Lung (tissue), 16 donors: ENCODE measurements around the gene PATZ1. TPM values are rescaled to one million over a fixed set of nuclear protein-coding genes. Genes with fewer than 3 reads are reported as not detected.
"Not testable (repeated sequence)": the region's sequence is repeated elsewhere in the genome, so short reads cannot be mapped to it uniquely, and the experiment has no call there.

Experiments used
- ATAC-seq: fragments of 200-7000 bp; cut with Tn5 transposase; one replicate; pipeline ENCODE4 v1.9.1; 2020; ENCODE audit warnings: moderate number of reproducible peaks; ENCODE audit not compliant: insufficient read depth, low FRiP score
- DNase-seq, 3 donors: peaks; one replicate each; pipeline ENCODE4 v3.0.0-alpha.2; 2013 to 2017
- H3K27ac ChIP-seq, 2 donors: one replicate each; pipeline ENCODE4 v1.5.1; 2013; ENCODE audit warnings: mild to moderate bottlenecking in 2 of 2, moderate library complexity in 2 of 2, control low read depth in 1 of 2, inconsistent platforms in 1 of 2, low read depth in 1 of 2, low read length in 1 of 2
- H3K27me3 ChIP-seq, 3 donors: one replicate each; pipeline ENCODE4 v1.5.1; 2013; ENCODE audit warnings: low read length in 2 of 3; ENCODE audit not compliant: control insufficient read depth in 3 of 3, insufficient read depth in 3 of 3
- H3K36me3 ChIP-seq, 4 donors: one replicate each; pipeline ENCODE4 v1.5.1; 2013; ENCODE audit warnings: low read length in 4 of 4, mild to moderate bottlenecking in 1 of 4, moderate library complexity in 1 of 4; ENCODE audit not compliant: control insufficient read depth in 4 of 4, insufficient read depth in 4 of 4
- H3K4me1 ChIP-seq, 5 donors: one replicate each; pipeline ENCODE4 v1.5.1; 2013; ENCODE audit warnings: low read length in 5 of 5, mild to moderate bottlenecking in 2 of 5, moderate library complexity in 1 of 5; ENCODE audit not compliant: control insufficient read depth in 5 of 5, insufficient read depth in 5 of 5
- H3K4me3 ChIP-seq: one replicate; pipeline ENCODE4 v1.5.1; 2013; ENCODE audit warnings: mild to moderate bottlenecking, control low read depth, moderate library complexity
- H3K9ac ChIP-seq, 2 donors: one replicate each; pipeline ENCODE4 v1.5.1; 2013; ENCODE audit warnings: low read length in 2 of 2, control low read depth in 1 of 2; ENCODE audit not compliant: insufficient read depth in 1 of 2
- H3K9me3 ChIP-seq, 4 donors: one replicate each; pipeline ENCODE4 v1.5.1; 2013; ENCODE audit warnings: low read length in 3 of 4, mild to moderate bottlenecking in 1 of 4, moderate library complexity in 1 of 4; ENCODE audit not compliant: control insufficient read depth in 4 of 4, insufficient read depth in 3 of 4
- CTCF ChIP-seq: IDR thresholded peaks from 2 replicates; pipeline ENCODE4 v1.5.1; 2012; ENCODE audit warnings: mild to moderate bottlenecking; ENCODE audit errors: control extremely low read depth, extremely low read depth
- WGBS, 2 donors: extraction: QIAGEN DNeasy Blood & Tissue Kit; methylation state at CpG; one replicate each; pipeline ENCODE4 v1.1.7; 2013; 5-methylcytosine and 5-hydroxymethylcytosine counted together
- long read RNA-seq, 5 donors: transcript quantifications; one replicate each; lab custom pipeline, GENCODE V29; 2026
- polyA plus RNA-seq, 2 donors: library from polyadenylated mRNA; stranded (reverse); fragments of 200-250 nt; gene quantifications; one replicate each; pipeline ENCODE4 v1.2.1, GENCODE V29; 2013
- total RNA-seq, 2 donors: library from RNA; depleted of rRNA in 1 of 2; stranded (reverse); fragments of >200 nt in 1 of 2; gene quantifications; one replicate each; pipeline ENCODE4 v1.2.1, GENCODE V29; 2014 to 2021
- donor health status: control.
- donor health status: control.
- donor health status: Bipolar disorder and iron deficiency.
- donor health status: healthy.
- donor health status: DM: yes; HTN: yes; CAD: no.

PATZ1 gene, protein sequence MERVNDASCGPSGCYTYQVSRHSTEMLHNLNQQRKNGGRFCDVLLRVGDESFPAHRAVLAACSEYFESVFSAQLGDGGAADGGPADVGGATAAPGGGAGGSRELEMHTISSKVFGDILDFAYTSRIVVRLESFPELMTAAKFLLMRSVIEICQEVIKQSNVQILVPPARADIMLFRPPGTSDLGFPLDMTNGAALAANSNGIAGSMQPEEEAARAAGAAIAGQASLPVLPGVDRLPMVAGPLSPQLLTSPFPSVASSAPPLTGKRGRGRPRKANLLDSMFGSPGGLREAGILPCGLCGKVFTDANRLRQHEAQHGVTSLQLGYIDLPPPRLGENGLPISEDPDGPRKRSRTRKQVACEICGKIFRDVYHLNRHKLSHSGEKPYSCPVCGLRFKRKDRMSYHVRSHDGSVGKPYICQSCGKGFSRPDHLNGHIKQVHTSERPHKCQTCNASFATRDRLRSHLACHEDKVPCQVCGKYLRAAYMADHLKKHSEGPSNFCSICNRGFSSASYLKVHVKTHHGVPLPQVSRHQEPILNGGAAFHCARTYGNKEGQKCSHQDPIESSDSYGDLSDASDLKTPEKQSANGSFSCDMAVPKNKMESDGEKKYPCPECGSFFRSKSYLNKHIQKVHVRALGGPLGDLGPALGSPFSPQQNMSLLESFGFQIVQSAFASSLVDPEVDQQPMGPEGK
- total RNA-seq: 10 to 100 TPM; 35.0 to 35.4 TPM
- 10 to 100 TPM; 12.6 to 24.2 TPM for polyA plus RNA-seq
- long read RNA-seq, donor 1, transcript PATZ1-203 (4 exons, 3,638 nt): major isoform, 13 of 40 reads
- long read RNA-seq, donor 1, transcript PATZ1-205 (2 exons, 1,702 nt): minor isoform, 9 of 40 reads
- long read RNA-seq, donor 1, transcript PATZ1-201 (3 exons, 2,516 nt): minor isoform, 11 of 40 reads
- long read RNA-seq, donor 1, partial matches to known transcripts: 0 of 40 reads
- long read RNA-seq, donor 1, other reads (novel, unspliced or antisense): 0 of 40 reads
- long read RNA-seq, donor 2, transcript PATZ1-201 (3 exons, 2,516 nt): major isoform, 6 of 16 reads
- long read RNA-seq, donor 2, partial matches to known transcripts: 0 of 16 reads
- long read RNA-seq, donor 2, other reads (novel, unspliced or antisense): 0 of 16 reads
- long read RNA-seq, donor 3, partial matches to known transcripts: 28 of 37 reads
- long read RNA-seq, donor 3, other reads (novel, unspliced or antisense): 0 of 37 reads
- long read RNA-seq, donor 4, transcript PATZ1-201 (3 exons, 2,516 nt): major isoform, 8 of 20 reads
- long read RNA-seq, donor 4, partial matches to known transcripts: 6 of 20 reads
- long read RNA-seq, donor 4, other reads (novel, unspliced or antisense): 0 of 20 reads
- long read RNA-seq, donor 5, transcript PATZ1-201 (3 exons, 2,516 nt): minor isoform, 13 of 53 reads
- long read RNA-seq, donor 5, transcript PATZ1-205 (2 exons, 1,702 nt): major isoform, 18 of 53 reads
- long read RNA-seq, donor 5, transcript PATZ1-203 (4 exons, 3,638 nt): minor isoform, 8 of 53 reads
- long read RNA-seq, donor 5, partial matches to known transcripts: 10 of 53 reads
- long read RNA-seq, donor 5, other reads (novel, unspliced or antisense): 0 of 53 reads

- WGBS, 2 donors: 0 to 1% methylated on average over 24 to 40 of the region's 41 CpGs
Measured at GRCh38 chr22:31346255-31346732, at the start of gene PATZ1. Gene PATZ1 (minus strand): TSS chr22:31346346. CDS start chr22:31345602, 744 bp downstream.

DNA sequence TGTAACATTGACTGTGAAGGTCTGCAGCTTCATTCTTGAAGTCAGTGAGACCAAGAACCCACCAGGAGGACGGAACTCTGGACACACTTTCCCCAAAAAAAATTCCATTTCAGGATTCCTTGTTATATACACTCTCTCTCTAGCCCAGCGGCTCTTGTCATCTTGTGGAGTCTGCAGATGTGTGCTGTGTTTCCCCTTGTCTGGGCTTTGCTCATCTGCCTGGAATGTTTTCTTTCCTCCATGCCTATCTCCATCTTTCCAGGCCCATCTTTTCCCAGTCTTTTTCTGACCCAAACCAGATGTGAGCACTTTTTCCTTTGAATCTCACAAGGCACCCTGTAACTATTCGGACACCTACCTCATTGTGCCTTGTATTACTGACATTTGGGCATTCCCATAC is 48.2 kb upstream of the PATZ1 start:
- DNase-seq (no peak), ATAC-seq (no peak)
- peaks cover 0 to 2% (median 0%) of the 10 kb centered on the region in 4 donors for H3K9me3 ChIP-seq
- no peak for TF ChIP-seq CTCF
- no peak overlapping the region for H3K9ac ChIP-seq
- peaks cover 0 to 16% (median 0%) of the 10 kb centered on the region in 5 donors for H3K4me1 ChIP-seq
- no peak overlapping the region for H3K27ac ChIP-seq
- 83 to 86% methylated on average over 3 of the region's 3 CpGs for WGBS, 2 donors
- H3K4me3 ChIP-seq: no peak overlapping the region
- no peaks in the 10 kb centered on the region for H3K27me3 ChIP-seq
- no peaks in the 10 kb centered on the region for H3K36me3 ChIP-seq

More at GRCh38 chr22:31346255-31346732, at the start of gene PATZ1:
- DNase-seq (peak; percentile 92 to 95 (median 93)), ATAC-seq (peak; percentile 12)
- no peaks in the 10 kb centered on the region for H3K9me3 ChIP-seq
- H3K4me3 ChIP-seq: peak within 1 kb of the TSS; percentile 69
- peak within 1 kb of the TSS in 1 of 2 donors; percentile 72 for H3K9ac ChIP-seq
- H3K27ac ChIP-seq: peak within 1 kb of the TSS; percentile 90
- peaks cover 4 to 44% (median 23%) of the 10 kb centered on the region in 5 donors for H3K4me1 ChIP-seq
- no peaks in the 10 kb centered on the region for H3K27me3 ChIP-seq
- H3K36me3 ChIP-seq: peaks cover 0 to 34% (median 15%) of the 10 kb centered on the region in 4 donors
- no peak for TF ChIP-seq CTCF

DNA sequence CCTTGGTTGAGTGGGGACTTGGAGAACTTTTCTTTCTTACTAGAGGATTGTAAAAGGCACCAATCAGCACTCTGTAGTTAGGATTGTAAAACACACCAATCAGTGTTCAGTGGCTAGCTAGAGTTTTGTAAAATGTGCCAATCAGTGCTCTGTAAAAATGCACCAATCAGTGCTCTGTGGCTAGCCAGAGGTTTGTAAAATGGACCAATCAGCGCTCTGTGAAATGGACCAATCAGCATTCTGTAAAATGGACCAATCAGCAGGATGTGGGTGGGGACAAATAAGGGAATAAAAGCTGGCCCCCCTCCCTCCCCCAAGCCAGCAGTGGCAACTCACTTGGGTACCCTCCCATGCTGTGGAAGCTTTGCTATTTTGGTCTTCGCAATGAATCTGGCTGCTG is 47.7 kb upstream of the PATZ1 start:
- TF ChIP-seq CTCF: no peak
- Histone ChIP-seq H3K27me3 (no peaks in the 10 kb centered on the region), H3K9me3 (peaks cover 0 to 2% (median 0%) of the 10 kb centered on the region in 4 donors), H3K4me1 (peaks cover 0 to 13% (median 0%) of the 10 kb centered on the region in 5 donors), H3K9ac (no peak overlapping the region), H3K36me3 (no peaks in the 10 kb centered on the region), H3K4me3 (no peak overlapping the region), H3K27ac (no peak overlapping the region)
- DNase-seq (no peak), ATAC-seq (no peak)
- WGBS, 2 donors: 96 to 99% methylated on average over 2 of the region's 2 CpGs

GRCh38 chr22:31378651-31379050 is 32.5 kb upstream of the PATZ1 start:
- not testable (repeated sequence) for H3K9ac ChIP-seq, DNase-seq, H3K4me3 ChIP-seq, H3K9me3 ChIP-seq, H3K27me3 ChIP-seq, ATAC-seq, H3K36me3 ChIP-seq, H3K27ac ChIP-seq
- H3K4me1 ChIP-seq: peaks cover 0 to 12% (median 4%) of the 10 kb centered on the region in 5 donors
- 78 to 85% methylated on average over 6 of the region's 6 CpGs for WGBS, 2 donors
